ENCODE measurements around the gene SLC25A29. TPM values are rescaled to one million over a fixed set of nuclear protein-coding genes. Genes with fewer than 3 reads are reported as not detected.

Gene SLC25A29
- total and polyA plus RNA-seq, 2 of the 8 experiments (the other 6 are each of a cell fraction or from before 2014, with no cell fraction given), result 135 to 177 TPM

- Histone ChIP-seq H3K4me1 (replicated peaks in 1 of 4; ENCODE audit: control insufficient read depth in 3 of 4, insufficient read depth in 4 of 4, low read length in 3 of 4) (peaks cover 0 to 2% (median 1%) of the 10 kb centered on the region in 4 experiments; a peak in 1 of 7 replicates), H2BK15ac (ENCODE audit: low read length) (no peak overlapping the region), H4K20me1 (replicated peaks in 1 of 2; ENCODE audit: control insufficient read depth in 1 of 2, insufficient read depth in 2 of 2, low read length in 2 of 2) (peaks cover 20 to 49% of the 10 kb centered on the region in 2 experiments), H3K14ac (ENCODE audit: insufficient read length) (no peak overlapping the region), H3K79me1 (ENCODE audit: low read depth, low read length) (no peaks in the 10 kb centered on the region; the same call in 1 of the 2 replicates), H2AK5ac (ENCODE audit: low read depth, low read length) (no peak overlapping the region), H3K4me3 (ENCODE audit: extremely low read depth in 1 of 4, insufficient read depth in 2 of 4, low read depth in 3 of 4, low read length in 4 of 4) (no peak overlapping the region), H3K27me3 (replicated peaks in 1 of 4; ENCODE audit: control insufficient read depth in 3 of 4, extremely low read depth in 1 of 4, insufficient read depth in 3 of 4, low read length in 3 of 4) (no peaks in the 10 kb centered on the region), H3K23ac (ENCODE audit: insufficient read length) (no peak overlapping the region), H3K9ac (replicated peaks in 1 of 4; ENCODE audit: extremely low read depth in 1 of 4, low read depth in 3 of 4, low read length in 3 of 4) (no peak overlapping the region), H4K8ac (ENCODE audit: extremely low read depth, insufficient read depth, low read length) (no peak overlapping the region; the same call in 1 of the 2 replicates), H3K4me2 (ENCODE audit: insufficient read depth in 1 of 2, low read depth in 2 of 2, low read length in 2 of 2) (no peak overlapping the region), H3K36me3 (ENCODE audit: control insufficient read depth in 2 of 4, insufficient read depth in 4 of 4, low read length in 3 of 4) (peaks cover 5 to 47% (median 23%) of the 10 kb centered on the region in 4 experiments; a peak in 7 of 8 replicates), H4K5ac (ENCODE audit: insufficient read length, low read depth, low read length) (no peak overlapping the region), H3K56ac (replicated peaks; ENCODE audit: insufficient read length, low read depth, low read length) (no peak overlapping the region), H4K91ac (replicated peaks; ENCODE audit: insufficient read length, low read length) (no peak overlapping the region), H2AFZ (ENCODE audit: low read length) (no peak overlapping the region), H3K18ac (ENCODE audit: extremely low read depth, low read length) (no peak overlapping the region), H2BK5ac (ENCODE audit: low read depth, low read length) (no peak overlapping the region), H3K9me3 (ENCODE audit: insufficient read depth in 2 of 2, low read depth in 1 of 2, low read length in 1 of 2) (no peaks in the 10 kb centered on the region), H3K79me2 (ENCODE audit: control insufficient read depth in 1 of 2, insufficient read depth in 2 of 2, low read length in 2 of 2) (peaks cover 0 to 5% of the 10 kb centered on the region in 2 experiments; a peak in 1 of 4 replicates), H2BK20ac (ENCODE audit: low read length) (no peak overlapping the region), H3K27ac (ENCODE audit: low read depth, low read length) (no peak overlapping the region), H3K23me2 (ENCODE audit: low read depth, low read length) (no peaks in the 10 kb centered on the region), H2BK120ac (replicated peaks; ENCODE audit: low read depth, low read length) (no peak overlapping the region), H2BK12ac (ENCODE audit: low read depth, low read length) (no peak overlapping the region), H3K4ac (replicated peaks; ENCODE audit: insufficient read length, low read depth, low read length) (no peak overlapping the region)
- ChIA-PET CTCF (ENCODE audit: partially characterized antibody) (interaction anchor here (0.9 kb wide), 1 partner anchor 15 kb away, joined by 3 read pairs; no protein-coding TSS in a partner anchor), POLR2A (ENCODE audit: partially characterized antibody) (interaction anchor here (0.9 to 16.0 kb wide), 2 partner anchors 8 to 42 kb away, joined by 3 to 200 read pairs; partner anchors contain the start of gene SLC25A29)
- DNase-seq (ENCODE audit: low read depth in 1 of 2, low spot score in 2 of 2) (no peak), FAIRE-seq (no peak)
- WGBS, 2 experiments (ENCODE audit: extremely low coverage in 1 of 2, insufficient coverage in 1 of 2, insufficient read length in 1 of 2, insufficient replicate concordance in 2 of 2, low coverage in 1 of 2, low lambda C conversion rate in 2 of 2, missing lambda C conversion rate in 1 of 2), result 93% methylated on average over 41 of the region's 42 CpGs; no CpG with 5 or more reads in 1 of the 2 experiments
These were observed 13.3 kb downstream of the SLC25A29 start for GRCh38 chr14:100292776-100293461.

All from H1 (cell line).